Common myeloid progenitor, CD34-positive (primary cell): ENCODE measurements around the gene NMRK1. TPM values are rescaled to one million over a fixed set of nuclear protein-coding genes. Genes with fewer than 3 reads are reported as not detected.

Experiments
- CTCF ChIA-PET: fragments of 350-600 bp; sonication (Branson Sonifier 250); formaldehyde crosslinking; loops from one replicate; lab custom pipeline; 2021; ENCODE audit warnings: antibody characterized with exemption; lab: Charles Lee
- POLR2A ChIA-PET: fragments of 350-600 bp; sonication (Branson Sonifier 250); formaldehyde crosslinking; loops from one replicate; lab custom pipeline; 2021; ENCODE audit warnings: antibody characterized with exemption; lab: Charles Lee
- DNase-seq, 3 donors: peaks; one replicate each; pipeline versions ENCODE4 v3.0.0 to v3.0.0-alpha.2; 2013
- H3K27ac ChIP-seq, 2 experiments: 1 replicate in 1 of 2; 2 replicates in 1 of 2; pipeline ENCODE4 v1.7.0; 2013; ENCODE audit warnings: inconsistent platforms in 2 of 2, low read length in 2 of 2, mild to moderate bottlenecking in 2 of 2, low read depth in 1 of 2, moderate library complexity in 1 of 2; ENCODE audit not compliant: severe bottlenecking in 2 of 2, insufficient read depth in 1 of 2, poor library complexity in 1 of 2
- H3K27me3 ChIP-seq, 5 experiments: replicated peaks in 2 of 5; 1 replicate in 3 of 5; 2 replicates in 2 of 5; pipeline versions ENCODE4 v1.6.1 to v1.7.0; 2013; ENCODE audit warnings: low read length in 4 of 5, mild to moderate bottlenecking in 2 of 5, moderate library complexity in 2 of 5, inconsistent platforms in 1 of 5; ENCODE audit not compliant: insufficient read depth in 5 of 5, control insufficient read depth in 4 of 5
- H3K36me3 ChIP-seq, 4 experiments: 1 replicate in 2 of 4; 2 replicates in 2 of 4; pipeline versions ENCODE4 v1.6.1 to v1.7.0; 2013; ENCODE audit warnings: low read length in 3 of 4, control low read depth in 1 of 4, mild to moderate bottlenecking in 1 of 4; ENCODE audit not compliant: control insufficient read depth in 4 of 4, insufficient read depth in 4 of 4
- H3K4me1 ChIP-seq, 4 experiments: 1 replicate in 3 of 4; 2 replicates in 1 of 4; pipeline versions ENCODE4 v1.6.1 to v1.7.1; 2013; ENCODE audit warnings: low read length in 3 of 4, mild to moderate bottlenecking in 3 of 4, control low read depth in 1 of 4, inconsistent platforms in 1 of 4, moderate library complexity in 1 of 4; ENCODE audit not compliant: control insufficient read depth in 4 of 4, insufficient read depth in 4 of 4; ENCODE audit errors: control extremely low read depth in 1 of 4
- H3K4me3 ChIP-seq, 7 experiments: 1 replicate in 4 of 7; 2 replicates in 3 of 7; pipeline versions ENCODE4 v1.5.1 to v1.7.0; 2013; ENCODE audit warnings: mild to moderate bottlenecking in 7 of 7, low read length in 6 of 7, moderate library complexity in 6 of 7, inconsistent platforms in 2 of 7, low read depth in 2 of 7, control low read depth in 1 of 7; ENCODE audit not compliant: insufficient read depth in 4 of 7, control insufficient read depth in 1 of 7; ENCODE audit errors: extremely low read depth in 1 of 7
- H3K9me3 ChIP-seq, 5 experiments: 1 replicate in 4 of 5; 2 replicates in 1 of 5; pipeline versions ENCODE4 v1.6.1 to v1.7.1; 2013; ENCODE audit warnings: low read length in 4 of 5, mild to moderate bottlenecking in 2 of 5, inconsistent platforms in 1 of 5, low read depth in 1 of 5, moderate library complexity in 1 of 5; ENCODE audit not compliant: control insufficient read depth in 4 of 5, insufficient read depth in 2 of 5; ENCODE audit errors: control extremely low read depth in 1 of 5
- WGBS: methylation state at CpG from one replicate; pipeline ENCODE4 v1.1.5; 2013; ENCODE audit not compliant: insufficient coverage; 5-methylcytosine and 5-hydroxymethylcytosine counted together
- polyA plus RNA-seq: library from polyadenylated mRNA; unstranded; fragments of 120-200 nt; gene quantifications from one replicate; pipeline ENCODE4 v1.2.1, GENCODE V29; 2013

Gene NMRK1
- polyA plus RNA-seq: 21.8 TPM

DNA sequence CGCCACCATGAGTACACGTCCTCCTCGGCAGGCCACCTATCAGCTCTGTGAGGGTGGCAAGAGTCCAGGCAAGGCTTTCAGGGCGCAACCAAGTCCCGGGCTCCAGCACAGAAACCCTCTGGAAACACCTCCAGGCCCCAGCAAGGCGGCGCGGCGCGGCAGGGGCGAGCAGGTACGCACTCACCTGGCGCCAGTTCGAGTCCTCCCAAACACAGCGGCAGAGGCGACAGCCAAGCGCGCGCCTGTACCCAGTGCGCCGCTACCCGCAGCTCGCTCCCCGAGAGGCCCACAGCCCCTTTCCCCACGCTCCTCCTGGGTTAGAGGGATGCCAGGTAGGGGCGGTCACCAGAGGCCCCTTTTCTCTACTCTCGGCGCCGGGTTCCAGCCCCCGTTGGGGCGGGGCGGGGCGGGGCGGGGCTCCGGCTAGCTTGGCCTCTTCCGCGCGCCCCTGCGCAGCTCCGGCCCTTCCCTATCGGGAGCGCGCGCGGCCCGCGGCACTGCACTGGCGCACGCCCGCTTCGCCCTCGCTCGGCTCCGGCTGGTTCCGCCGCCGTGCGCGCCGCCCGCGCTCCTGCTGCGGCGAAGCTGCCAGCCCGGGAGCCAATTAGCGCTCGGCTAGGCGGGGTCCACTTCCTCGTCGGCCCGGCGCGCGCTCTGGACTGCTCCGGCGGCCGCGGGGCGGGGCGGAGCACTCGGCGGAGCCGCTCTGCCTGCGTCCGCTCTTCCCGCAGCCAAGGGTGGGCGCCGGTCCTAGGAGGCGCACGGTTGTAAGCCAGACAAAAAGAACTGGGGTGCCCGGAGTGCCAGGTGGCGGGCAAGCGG, at the start of gene NMRK1, which contains the start of gene OSTF1:
NMRK1 (minus strand) TSS at position 332 of the 822 bp plus-strand sequence. CDS start 5,040 bp downstream, outside the sequence.
OSTF1 (plus strand) TSS at position 691 of the 822 bp plus-strand sequence. CDS start 179 bp downstream, outside the sequence.
- Histone ChIP-seq H3K9me3 (no peaks in the 10 kb centered on the region), H3K4me1 (peaks cover 7 to 55% (median 30%) of the 10 kb centered on the region in 4 experiments), H3K36me3 (peaks cover 0 to 2% (median under 1%) of the 10 kb centered on the region in 4 experiments), H3K27ac (peak within 1 kb of the TSS; percentile 54 to 79), H3K4me3 (peak within 1 kb of the TSS; percentile 91 to 99 (median 95)), H3K27me3 (no peaks in the 10 kb centered on the region)
- POLR2A ChIA-PET: interaction anchor here (1.2 kb wide), 1 partner anchor 59 kb away, joined by 3 read pairs; no protein-coding TSS in a partner anchor
- under 1% methylated on average over 75 of the region's 93 CpGs for WGBS
- CTCF ChIA-PET: interaction anchor here (1.1 to 1.6 kb wide), 4 partner anchors 57 to 317 kb away, joined by 3 to 5 read pairs (median 3); no protein-coding TSS in a partner anchor
- DNase-seq: peak; percentile 96 to 98 (median 97)

DNA sequence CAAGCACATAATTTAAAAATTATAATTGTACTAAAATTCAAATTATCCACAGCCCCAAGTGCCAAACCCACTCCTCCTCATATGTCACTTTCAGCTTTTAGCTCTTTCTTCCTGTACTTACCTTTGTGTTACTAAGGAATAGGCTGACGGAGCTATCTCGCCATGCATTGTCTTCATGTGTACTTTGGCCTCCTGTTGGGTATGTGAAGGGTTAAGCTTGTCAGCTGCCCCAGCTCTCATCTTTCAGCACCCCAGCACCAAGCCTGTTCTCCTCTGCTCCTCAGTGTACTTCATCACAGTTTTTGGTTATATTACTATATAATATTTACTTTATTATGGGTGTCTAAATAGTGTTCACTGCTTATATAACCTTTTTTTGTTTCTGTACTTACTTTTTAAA, 46.5 kb upstream of the NMRK1 start:
- ChIA-PET CTCF (no interaction called here), POLR2A (no interaction called here)
- H3K4me3 ChIP-seq: no peak overlapping the region
- no peak for DNase-seq
- H3K9me3 ChIP-seq: peaks cover 0 to 3% (median 0%) of the 10 kb centered on the region in 5 experiments
- WGBS: no CpG with 5 or more reads among the region's 2 CpGs
- H3K36me3 ChIP-seq: peaks cover 22 to 56% (median 45%) of the 10 kb centered on the region in 4 experiments
- no peaks in the 10 kb centered on the region for H3K27me3 ChIP-seq
- no peaks in the 10 kb centered on the region for H3K4me1 ChIP-seq
- H3K27ac ChIP-seq: no peak overlapping the region

GRCh38 chr9:75133396-75133795, 45.4 kb upstream of the NMRK1 start:
- WGBS: no CpG with 5 or more reads among the region's 3 CpGs
- DNase-seq: no peak
- ChIA-PET CTCF (no interaction called here), POLR2A (no interaction called here)
- H3K27me3 ChIP-seq: no peaks in the 10 kb centered on the region
- no peaks in the 10 kb centered on the region for H3K4me1 ChIP-seq
- H3K4me3 ChIP-seq: no peak overlapping the region
- peaks cover 0 to 3% (median 0%) of the 10 kb centered on the region in 5 experiments for H3K9me3 ChIP-seq
- peaks cover 22 to 60% (median 45%) of the 10 kb centered on the region in 4 experiments for H3K36me3 ChIP-seq
- no peak overlapping the region for H3K27ac ChIP-seq

GRCh38 chr9:75132244-75132643, 44.3 kb upstream of the NMRK1 start:
- 100% methylated on average over 2 of the region's 4 CpGs for WGBS
- Histone ChIP-seq H3K4me3 (no peak overlapping the region), H3K27me3 (no peaks in the 10 kb centered on the region), H3K4me1 (no peaks in the 10 kb centered on the region), H3K9me3 (peaks cover 0 to 3% (median 0%) of the 10 kb centered on the region in 5 experiments), H3K27ac (no peak overlapping the region), H3K36me3 (peaks cover 19 to 54% (median 39%) of the 10 kb centered on the region in 4 experiments)
- POLR2A ChIA-PET: interaction anchor here (0.5 kb wide), 1 partner anchor 53 kb away, joined by 3 read pairs; no protein-coding TSS in a partner anchor
- CTCF ChIA-PET: interaction anchor here (0.7 kb wide), 1 partner anchor 359 kb away, joined by 3 read pairs; no protein-coding TSS in a partner anchor
- no peak for DNase-seq

DNA sequence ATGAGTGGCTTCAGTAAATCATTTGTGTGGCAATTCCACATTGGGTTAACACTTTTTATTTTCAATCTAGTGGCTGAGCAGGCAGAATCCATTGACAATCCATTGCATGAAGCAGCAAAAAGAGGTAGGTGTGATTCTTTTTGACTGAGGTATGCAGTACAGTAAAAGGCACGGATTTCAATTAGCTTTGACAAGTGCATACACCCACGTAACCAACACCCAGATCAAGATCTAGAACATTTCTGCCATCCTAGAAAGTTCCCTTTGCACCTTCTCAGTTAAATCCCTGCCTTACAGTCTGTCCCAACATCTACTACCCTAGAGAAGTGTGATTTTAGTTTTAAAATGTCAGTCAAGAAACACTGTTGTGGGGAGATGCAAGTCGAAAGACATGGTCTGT, 43.7 kb upstream of the NMRK1 start:
- 100% methylated on average over 1 of the region's 3 CpGs for WGBS

DNA sequence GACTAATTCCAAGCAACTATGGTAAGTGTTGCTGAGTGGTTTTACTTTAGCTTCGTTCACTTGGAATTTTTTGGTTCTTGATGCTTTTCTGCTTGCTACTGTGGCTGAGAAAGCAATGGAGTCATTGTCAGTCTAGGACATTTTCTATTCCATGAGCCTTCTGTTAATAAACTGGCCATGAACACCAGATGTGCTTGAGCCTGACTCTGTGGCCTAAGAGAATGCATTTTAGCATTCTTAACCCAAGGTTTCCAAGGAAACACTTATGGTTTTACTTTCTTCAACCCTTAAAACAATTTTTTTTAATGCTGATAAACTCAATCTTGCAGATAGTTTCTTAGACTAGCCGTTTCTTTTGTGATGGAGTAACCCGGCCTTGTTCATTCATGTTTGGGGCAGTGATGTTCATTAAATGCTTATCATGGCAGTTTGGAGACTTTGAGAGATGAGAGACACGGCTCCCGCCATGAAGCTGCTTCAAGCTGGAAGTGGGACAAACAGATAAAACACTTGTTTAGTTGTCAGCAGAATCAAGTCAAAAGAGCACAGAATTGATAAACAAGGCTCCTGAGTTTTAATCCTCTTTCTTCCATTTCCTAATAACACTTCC, 42.8 kb upstream of the NMRK1 start:
- H3K27ac ChIP-seq: no peak overlapping the region
- no peak for DNase-seq
- peaks cover 12 to 43% (median 30%) of the 10 kb centered on the region in 4 experiments for H3K36me3 ChIP-seq
- no peaks in the 10 kb centered on the region for H3K27me3 ChIP-seq
- POLR2A ChIA-PET: no interaction called here
- 88% methylated on average over 4 of the region's 5 CpGs for WGBS
- H3K4me1 ChIP-seq: no peaks in the 10 kb centered on the region
- peaks cover 0 to under 1% (median 0%) of the 10 kb centered on the region in 5 experiments for H3K9me3 ChIP-seq
- CTCF ChIA-PET: interaction anchor here (1.0 kb wide), 1 partner anchor 15 kb away, joined by 3 read pairs; no protein-coding TSS in a partner anchor
- no peak overlapping the region for H3K4me3 ChIP-seq

More for the DNA sequence above, 43.7 kb upstream of the NMRK1 start:
- H3K27me3 ChIP-seq: no peaks in the 10 kb centered on the region
- ChIA-PET CTCF (no interaction called here), POLR2A (no interaction called here)
- H3K4me1 ChIP-seq: no peaks in the 10 kb centered on the region
- no peak overlapping the region for H3K27ac ChIP-seq
- DNase-seq: no peak
- H3K4me3 ChIP-seq: no peak overlapping the region
- H3K36me3 ChIP-seq: peaks cover 18 to 48% (median 34%) of the 10 kb centered on the region in 4 experiments
- peaks cover 0 to 3% (median 0%) of the 10 kb centered on the region in 5 experiments for H3K9me3 ChIP-seq
